ENCODE results near the gene LRRN2.
"Not testable (repeated sequence)": the region's sequence is repeated elsewhere in the genome, so short reads cannot be mapped to it uniquely, and the experiment has no call there.

The LRRN2 gene

GRCh38 chr1:204643503-204643902 lies 42.0 kb downstream of the LRRN2 start:
- H3K36me3 ChIP-seq (ENCODE audit: control insufficient read depth, insufficient read depth, low read length) = no peaks in the 10 kb centered on the region
- H3K9ac ChIP-seq (ENCODE audit: low read length) = no peak overlapping the region
- no peaks in the 10 kb centered on the region for H3K27me3 ChIP-seq (ENCODE audit: control insufficient read depth, insufficient read depth, low read length)
- no peak overlapping the region for H3K4me3 ChIP-seq (ENCODE audit: low read depth, low read length)
- H3K27ac ChIP-seq (ENCODE audit: low read depth, low read length) = no peak overlapping the region
- H3K4me1 ChIP-seq (ENCODE audit: control insufficient read depth, insufficient read depth, low read length) = peaks cover 9% of the 10 kb centered on the region
- H3K9me3 ChIP-seq (ENCODE audit: control insufficient read depth, insufficient read depth, low read depth, low read length) = no peaks in the 10 kb centered on the region

- peaks cover 5% of the 10 kb centered on the region; the same call in 1 of the 2 replicates for H3K4me1 ChIP-seq (ENCODE audit: control insufficient read depth, insufficient read depth, low read length)
- no peaks in the 10 kb centered on the region for H3K27me3 ChIP-seq (ENCODE audit: control insufficient read depth, insufficient read depth, low read length)
- no peak overlapping the region for H3K4me3 ChIP-seq (ENCODE audit: low read depth, low read length)
- no peak overlapping the region for H3K9ac ChIP-seq (ENCODE audit: low read length)
- no peaks in the 10 kb centered on the region for H3K9me3 ChIP-seq (ENCODE audit: control insufficient read depth, insufficient read depth, low read depth, low read length)
- no peak overlapping the region for H3K27ac ChIP-seq (ENCODE audit: low read depth, low read length)
- H3K36me3 ChIP-seq (ENCODE audit: control insufficient read depth, insufficient read depth, low read length) = no peaks in the 10 kb centered on the region
These were observed 43.6 kb downstream of the LRRN2 start for GRCh38 chr1:204641936-204642335.

GRCh38 chr1:204641455-204641854 lies 44.1 kb downstream of the LRRN2 start:
- Histone ChIP-seq H3K27ac (ENCODE audit: low read depth, low read length) (no peak overlapping the region), H3K4me1 (ENCODE audit: control insufficient read depth, insufficient read depth, low read length) (peaks cover 5% of the 10 kb centered on the region; the same call in 1 of the 2 replicates), H3K9me3 (ENCODE audit: control insufficient read depth, insufficient read depth, low read depth, low read length) (no peaks in the 10 kb centered on the region), H3K4me3 (ENCODE audit: low read depth, low read length) (no peak overlapping the region), H3K9ac (ENCODE audit: low read length) (no peak overlapping the region), H3K36me3 (ENCODE audit: control insufficient read depth, insufficient read depth, low read length) (no peaks in the 10 kb centered on the region), H3K27me3 (ENCODE audit: control insufficient read depth, insufficient read depth, low read length) (no peaks in the 10 kb centered on the region)

GRCh38 chr1:204640578-204640977 lies 45.0 kb downstream of the LRRN2 start:
- Histone ChIP-seq H3K27me3 (ENCODE audit: control insufficient read depth, insufficient read depth, low read length) (no peaks in the 10 kb centered on the region), H3K9ac (ENCODE audit: low read length) (no peak overlapping the region), H3K4me3 (ENCODE audit: low read depth, low read length) (no peak overlapping the region), H3K9me3 (ENCODE audit: control insufficient read depth, insufficient read depth, low read depth, low read length) (no peaks in the 10 kb centered on the region), H3K4me1 (ENCODE audit: control insufficient read depth, insufficient read depth, low read length) (peaks cover 5% of the 10 kb centered on the region; the same call in 1 of the 2 replicates), H3K36me3 (ENCODE audit: control insufficient read depth, insufficient read depth, low read length) (no peaks in the 10 kb centered on the region), H3K27ac (ENCODE audit: low read depth, low read length) (no peak overlapping the region)

GRCh38 chr1:204634260-204634910 lies 51.2 kb downstream of the LRRN2 start:
- no peaks in the 10 kb centered on the region for H3K27me3 ChIP-seq (ENCODE audit: control insufficient read depth, insufficient read depth, low read length)
- H3K36me3 ChIP-seq (ENCODE audit: control insufficient read depth, insufficient read depth, low read length) = no peaks in the 10 kb centered on the region
- H3K9ac ChIP-seq (ENCODE audit: low read length) = no peak overlapping the region
- no peak overlapping the region for H3K4me3 ChIP-seq (ENCODE audit: low read depth, low read length)
- no peak overlapping the region for H3K27ac ChIP-seq (ENCODE audit: low read depth, low read length)
- H3K9me3 ChIP-seq (ENCODE audit: control insufficient read depth, insufficient read depth, low read depth, low read length) = peaks cover 5% of the 10 kb centered on the region; the same call in 1 of the 2 replicates
- H3K4me1 ChIP-seq (ENCODE audit: control insufficient read depth, insufficient read depth, low read length) = peaks cover 9% of the 10 kb centered on the region; the same call in 1 of the 2 replicates

DNA sequence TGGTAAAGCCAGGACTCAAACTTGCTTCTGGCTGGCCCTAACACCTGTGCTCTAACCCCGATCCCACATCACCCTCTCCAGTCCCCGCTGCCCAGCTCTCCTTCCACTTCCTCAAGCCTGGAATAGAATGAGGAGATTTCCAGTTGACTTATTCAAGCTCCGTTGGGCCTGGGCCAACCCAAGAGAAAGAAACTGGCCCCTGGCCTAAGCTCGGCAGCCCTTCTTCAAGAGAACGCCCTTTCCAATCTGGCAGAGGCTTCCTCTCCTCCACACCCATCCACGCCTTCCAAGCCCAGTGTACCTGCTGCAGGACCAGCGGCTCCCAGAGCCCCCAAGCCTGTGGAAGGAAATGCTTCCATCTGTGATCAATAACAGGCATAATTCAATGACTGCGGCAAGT lies 51.9 kb downstream of the LRRN2 start:
- Histone ChIP-seq H3K27ac (ENCODE audit: low read depth, low read length) (no peak overlapping the region), H3K36me3 (ENCODE audit: control insufficient read depth, insufficient read depth, low read length) (no peaks in the 10 kb centered on the region), H3K9me3 (ENCODE audit: control insufficient read depth, insufficient read depth, low read depth, low read length) (peaks cover 9% of the 10 kb centered on the region; the same call in 1 of the 2 replicates), H3K27me3 (ENCODE audit: control insufficient read depth, insufficient read depth, low read length) (no peaks in the 10 kb centered on the region), H3K4me3 (ENCODE audit: low read depth, low read length) (no peak overlapping the region), H3K4me1 (ENCODE audit: control insufficient read depth, insufficient read depth, low read length) (peaks cover 9% of the 10 kb centered on the region; the same call in 1 of the 2 replicates), H3K9ac (ENCODE audit: low read length) (no peak overlapping the region)

GRCh38 chr1:204630132-204630905 lies 55.2 kb downstream of the LRRN2 start:
- Histone ChIP-seq H3K27ac (ENCODE audit: low read depth, low read length) (no peak overlapping the region), H3K9me3 (ENCODE audit: control insufficient read depth, insufficient read depth, low read depth, low read length) (peaks cover 9% of the 10 kb centered on the region; the same call in 1 of the 2 replicates), H3K9ac (ENCODE audit: low read length) (no peak overlapping the region), H3K4me1 (ENCODE audit: control insufficient read depth, insufficient read depth, low read length) (peaks cover 4% of the 10 kb centered on the region; the same call in 1 of the 2 replicates), H3K27me3 (ENCODE audit: control insufficient read depth, insufficient read depth, low read length) (no peaks in the 10 kb centered on the region), H3K36me3 (ENCODE audit: control insufficient read depth, insufficient read depth, low read length) (no peaks in the 10 kb centered on the region), H3K4me3 (ENCODE audit: low read depth, low read length) (no peak overlapping the region)

GRCh38 chr1:204629459-204629858 lies 56.1 kb downstream of the LRRN2 start:
- not testable (repeated sequence) for H3K27ac ChIP-seq (ENCODE audit: low read depth, low read length); H3K9me3 ChIP-seq (ENCODE audit: control insufficient read depth, insufficient read depth, low read depth, low read length); H3K27me3 ChIP-seq (ENCODE audit: control insufficient read depth, insufficient read depth, low read length); H3K9ac ChIP-seq (ENCODE audit: low read length); H3K4me3 ChIP-seq (ENCODE audit: low read depth, low read length); H3K36me3 ChIP-seq (ENCODE audit: control insufficient read depth, insufficient read depth, low read length)
- H3K4me1 ChIP-seq (ENCODE audit: control insufficient read depth, insufficient read depth, low read length) = peaks cover 11% of the 10 kb centered on the region; the same call in 1 of the 2 replicates

DNA sequence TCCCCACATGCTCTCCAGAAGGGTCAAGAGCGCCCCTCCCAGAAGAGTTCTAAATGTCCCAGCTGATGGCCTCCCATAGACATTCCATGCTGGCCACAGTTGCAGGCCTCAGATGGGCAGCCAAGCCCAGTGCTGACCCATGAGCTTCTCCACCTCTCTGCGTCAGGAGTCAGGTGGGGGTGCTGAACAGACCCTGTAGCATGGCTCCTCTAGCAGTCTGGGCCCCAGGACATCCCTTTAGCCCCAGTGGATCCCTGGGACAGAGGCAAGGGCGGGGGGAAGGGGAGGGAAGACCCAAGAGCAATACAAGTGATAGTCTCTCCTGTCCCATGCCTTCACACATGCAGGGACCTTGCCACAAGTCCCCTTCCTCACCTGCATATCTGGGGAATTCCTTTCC lies 56.7 kb downstream of the LRRN2 start:
- no peaks in the 10 kb centered on the region for H3K36me3 ChIP-seq (ENCODE audit: control insufficient read depth, insufficient read depth, low read length)
- peaks cover 17% of the 10 kb centered on the region for H3K4me1 ChIP-seq (ENCODE audit: control insufficient read depth, insufficient read depth, low read length)
- H3K27me3 ChIP-seq (ENCODE audit: control insufficient read depth, insufficient read depth, low read length) = no peaks in the 10 kb centered on the region
- H3K4me3 ChIP-seq (ENCODE audit: low read depth, low read length) = no peak overlapping the region
- H3K9me3 ChIP-seq (ENCODE audit: control insufficient read depth, insufficient read depth, low read depth, low read length) = peaks cover 9% of the 10 kb centered on the region; the same call in 1 of the 2 replicates
- no peak overlapping the region for H3K27ac ChIP-seq (ENCODE audit: low read depth, low read length)
- no peak overlapping the region for H3K9ac ChIP-seq (ENCODE audit: low read length)

DNA sequence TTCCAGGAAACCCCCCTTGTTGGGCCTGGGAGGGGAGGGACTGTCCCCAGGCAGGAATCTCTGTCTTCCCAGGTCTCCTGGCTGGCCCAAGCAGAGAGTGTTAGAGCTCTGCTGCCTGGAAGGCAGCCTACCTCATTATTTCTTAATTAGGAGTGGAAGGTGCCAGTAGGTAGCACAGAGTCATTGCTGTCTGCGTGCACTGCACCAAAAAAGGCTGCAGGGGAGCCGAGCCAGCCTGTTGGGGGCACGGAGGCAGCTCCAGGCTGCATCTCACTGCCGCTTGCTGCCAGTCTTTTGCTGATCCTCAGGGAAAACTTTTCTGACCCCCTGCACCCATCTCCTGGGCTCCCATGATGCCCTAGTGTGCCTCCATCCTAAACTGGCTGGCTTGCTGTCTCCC lies 58.1 kb downstream of the LRRN2 start:
- Histone ChIP-seq H3K27ac (ENCODE audit: low read depth, low read length) (no peak overlapping the region), H3K4me1 (ENCODE audit: control insufficient read depth, insufficient read depth, low read length) (peaks cover 27% of the 10 kb centered on the region), H3K27me3 (ENCODE audit: control insufficient read depth, insufficient read depth, low read length) (no peaks in the 10 kb centered on the region), H3K4me3 (ENCODE audit: low read depth, low read length) (no peak overlapping the region), H3K9ac (ENCODE audit: low read length) (no peak overlapping the region), H3K9me3 (ENCODE audit: control insufficient read depth, insufficient read depth, low read depth, low read length) (peaks cover 9% of the 10 kb centered on the region; the same call in 1 of the 2 replicates), H3K36me3 (ENCODE audit: control insufficient read depth, insufficient read depth, low read length) (no peaks in the 10 kb centered on the region)

DNA sequence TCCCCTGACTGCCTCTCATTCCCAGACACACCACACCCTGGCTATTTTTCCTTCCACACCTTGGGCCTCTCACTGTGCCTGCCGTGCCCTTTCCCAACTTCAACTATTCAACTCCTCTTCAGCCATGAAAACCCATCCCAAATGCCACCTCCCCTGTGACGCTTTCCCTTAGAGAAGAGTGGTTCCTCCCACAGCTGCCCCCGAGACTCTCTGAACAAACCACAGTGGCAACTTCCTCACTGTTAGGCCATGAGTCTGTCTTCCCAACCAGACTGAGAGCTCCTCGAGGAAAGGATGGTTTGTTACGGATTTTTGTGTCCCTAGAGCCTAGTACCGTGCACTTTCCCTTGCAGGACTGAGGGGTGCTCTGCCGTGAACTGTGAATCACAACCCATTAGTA lies 59.2 kb downstream of the LRRN2 start:
- H3K9ac ChIP-seq (ENCODE audit: low read length) = no peak overlapping the region
- H3K27ac ChIP-seq (ENCODE audit: low read depth, low read length) = no peak overlapping the region
- H3K4me3 ChIP-seq (ENCODE audit: low read depth, low read length) = no peak overlapping the region
- H3K4me1 ChIP-seq (ENCODE audit: control insufficient read depth, insufficient read depth, low read length) = peaks cover 27% of the 10 kb centered on the region
- peaks cover 9% of the 10 kb centered on the region; the same call in 1 of the 2 replicates for H3K9me3 ChIP-seq (ENCODE audit: control insufficient read depth, insufficient read depth, low read depth, low read length)
- no peaks in the 10 kb centered on the region for H3K36me3 ChIP-seq (ENCODE audit: control insufficient read depth, insufficient read depth, low read length)
- no peaks in the 10 kb centered on the region for H3K27me3 ChIP-seq (ENCODE audit: control insufficient read depth, insufficient read depth, low read length)
